HG03066 (cell line): ENCODE data around the gene CTIF.

Experiments
- ATAC-seq: cut with Tn5 transposase; IDR thresholded peaks from one replicate; pipeline ENCODE4 v1.9.1; 2021; ENCODE audit warnings: low read depth; ENCODE audit not compliant: unreplicated experiment

Gene CTIF

GRCh38 chr18:48720655-48721025 is 181.8 kb downstream of the CTIF start:
- ATAC-seq: no peak

DNA sequence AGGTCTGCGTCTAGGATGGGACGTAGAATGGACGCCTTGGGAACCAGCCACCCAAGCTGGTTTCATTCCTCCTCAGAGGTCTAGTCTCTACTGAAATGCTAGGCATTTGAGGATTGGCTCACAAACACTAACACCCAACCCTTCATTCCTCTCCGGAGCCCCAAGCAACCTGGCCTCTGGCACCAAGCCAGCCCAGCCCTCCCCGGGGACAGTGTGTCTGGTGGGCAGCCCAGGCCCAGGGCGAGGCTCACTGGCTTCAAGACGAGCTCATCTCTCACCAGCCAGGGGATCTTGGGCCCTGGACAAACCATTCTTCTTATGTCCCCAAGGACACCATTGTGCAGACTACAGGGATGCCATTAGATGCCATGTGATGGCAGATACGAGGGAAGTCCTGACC is 182.5 kb downstream of the CTIF start:
- ATAC-seq: no peak

DNA sequence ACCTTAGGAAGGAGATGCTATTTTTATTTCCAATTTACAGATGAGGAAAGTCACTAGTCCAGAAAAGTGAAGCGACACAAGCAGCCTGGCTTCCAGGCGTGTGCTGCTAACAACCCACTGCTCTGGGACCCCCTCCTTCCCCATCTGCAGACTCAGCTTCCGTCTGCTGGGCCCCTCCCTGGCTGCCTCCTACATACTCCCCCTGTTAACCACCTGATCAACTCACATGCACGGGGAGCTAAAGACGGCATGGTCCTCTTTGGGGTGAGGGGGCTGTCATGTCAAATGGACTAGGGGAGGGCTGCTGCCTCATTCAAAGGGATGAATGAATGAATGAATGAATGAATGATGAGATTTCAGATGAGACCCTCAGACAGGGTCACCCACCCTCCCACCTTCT is 184.2 kb downstream of the CTIF start:
- no peak for ATAC-seq

GRCh38 chr18:48723837-48724236 is 185.0 kb downstream of the CTIF start:
- no peak for ATAC-seq

GRCh38 chr18:48724442-48724841 is 185.6 kb downstream of the CTIF start:
- ATAC-seq: no peak

GRCh38 chr18:48724939-48725338 is 186.1 kb downstream of the CTIF start:
- no peak for ATAC-seq

DNA sequence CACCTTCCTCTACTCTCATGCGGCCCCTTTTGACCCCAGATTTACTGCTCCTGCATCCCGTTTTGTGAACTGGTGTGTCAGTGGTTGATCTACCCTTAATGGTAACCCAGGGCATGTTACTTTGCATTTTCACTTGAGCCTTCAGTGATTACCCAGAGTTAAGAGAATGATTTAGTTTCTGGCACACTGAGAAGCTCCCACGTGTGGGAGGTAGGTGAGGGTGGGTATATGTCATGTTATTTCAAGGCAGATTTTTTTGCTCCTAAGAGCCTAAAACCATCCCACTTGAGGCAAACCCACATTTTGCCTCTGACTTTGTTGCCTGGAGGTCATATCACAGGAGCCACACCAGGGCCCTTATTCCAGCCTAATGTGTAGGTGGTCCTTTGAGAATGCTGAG is 186.7 kb downstream of the CTIF start:
- ATAC-seq: no peak

DNA sequence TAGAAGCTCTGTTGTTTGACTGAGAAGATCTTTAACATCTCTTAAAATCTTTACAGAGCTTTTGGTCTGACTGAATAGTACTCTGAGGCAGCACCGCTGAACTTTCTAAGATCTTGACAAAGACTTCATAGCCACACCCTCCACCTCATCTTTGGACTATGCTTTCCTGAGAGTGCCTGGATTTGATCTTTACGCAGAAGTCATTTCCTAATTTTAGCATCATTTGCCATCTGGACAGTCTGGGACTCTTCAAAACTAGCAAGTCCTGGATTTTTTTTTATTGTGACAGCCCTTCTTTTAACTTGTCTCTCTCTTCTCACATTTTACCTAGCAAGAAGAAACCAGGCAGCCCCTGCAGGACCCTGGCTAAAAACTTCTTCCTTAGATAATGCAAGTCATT is 188.8 kb downstream of the CTIF start:
- no peak for ATAC-seq

- no peak for ATAC-seq
These were observed 189.5 kb downstream of the CTIF start for GRCh38 chr18:48728204-48728833.

DNA sequence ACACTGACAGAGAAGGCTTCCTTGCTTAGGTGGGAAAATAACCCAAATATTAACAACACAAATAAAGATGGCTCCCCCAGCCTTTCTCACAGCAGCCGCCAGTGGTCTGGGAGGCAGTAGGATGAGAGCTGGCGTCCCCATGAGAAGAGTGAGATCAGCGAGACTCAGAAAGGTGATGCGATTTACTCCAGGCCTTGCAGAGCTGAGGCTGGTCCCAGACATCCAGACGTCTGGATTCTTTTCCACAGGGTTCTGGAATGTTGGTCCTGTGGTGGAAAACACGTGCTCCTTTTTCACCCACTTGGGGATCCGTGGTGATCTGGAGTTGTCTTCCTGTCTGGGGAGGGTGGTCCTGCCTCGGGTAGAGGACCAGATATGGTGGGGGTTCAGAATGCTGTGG is 190.6 kb downstream of the CTIF start:
- no peak for ATAC-seq

DNA sequence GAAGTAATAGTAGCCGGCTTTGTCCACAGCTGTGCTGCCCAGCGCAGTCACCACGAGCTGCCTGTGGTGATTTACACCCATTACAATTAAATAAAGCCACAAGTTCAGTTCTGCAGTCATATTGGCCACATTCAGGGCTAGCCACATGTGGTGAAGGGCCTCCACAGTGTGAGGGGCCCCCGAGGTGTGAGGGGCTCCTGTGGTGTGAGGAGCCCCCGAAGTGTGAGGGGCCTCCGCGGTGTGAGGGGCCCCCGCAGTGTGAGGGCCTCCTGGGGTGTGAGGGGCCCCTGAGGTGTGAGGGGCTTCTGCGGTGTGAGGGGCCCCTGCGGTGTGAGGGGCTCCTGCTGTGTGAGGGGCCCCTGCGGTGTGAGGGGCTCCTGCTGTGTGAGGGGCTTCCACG is 191.2 kb downstream of the CTIF start:
- ATAC-seq: no peak

GRCh38 chr18:48732767-48733424 is 194.1 kb downstream of the CTIF start:
- ATAC-seq: no peak

DNA sequence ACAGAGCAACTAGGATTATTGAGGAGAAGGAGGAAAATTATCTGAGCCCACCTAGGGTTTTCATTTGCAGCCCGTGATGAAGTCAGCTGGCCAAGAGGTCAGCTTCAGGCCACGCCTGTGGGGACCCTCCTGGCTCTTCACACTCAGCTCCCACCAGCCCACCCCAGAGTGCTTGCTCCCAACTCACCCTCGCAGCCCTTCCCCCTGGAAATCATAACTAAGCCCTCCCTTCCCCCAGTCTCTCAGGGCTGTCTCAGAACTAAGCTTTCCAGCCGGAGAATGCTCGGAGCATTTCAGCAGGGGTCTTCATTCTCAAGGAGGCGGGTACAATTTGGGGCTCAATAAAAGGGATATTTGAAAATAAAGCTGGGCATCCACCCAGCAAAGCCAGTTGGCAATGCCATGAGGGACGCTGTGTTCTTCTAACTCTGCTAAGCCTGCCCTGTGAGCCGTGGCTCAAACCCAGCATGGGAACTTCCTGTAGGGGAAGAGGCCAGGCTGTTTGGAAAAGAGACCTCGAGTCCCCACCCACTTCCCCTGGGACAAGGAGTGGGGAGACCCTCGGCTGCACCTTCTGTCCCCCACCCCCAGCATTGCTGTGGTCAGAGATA is 194.9 kb downstream of the CTIF start:
- ATAC-seq: no peak

GRCh38 chr18:48734460-48734859 is 195.6 kb downstream of the CTIF start:
- ATAC-seq: no peak

GRCh38 chr18:48735080-48735676 is 196.3 kb downstream of the CTIF start:
- no peak for ATAC-seq

DNA sequence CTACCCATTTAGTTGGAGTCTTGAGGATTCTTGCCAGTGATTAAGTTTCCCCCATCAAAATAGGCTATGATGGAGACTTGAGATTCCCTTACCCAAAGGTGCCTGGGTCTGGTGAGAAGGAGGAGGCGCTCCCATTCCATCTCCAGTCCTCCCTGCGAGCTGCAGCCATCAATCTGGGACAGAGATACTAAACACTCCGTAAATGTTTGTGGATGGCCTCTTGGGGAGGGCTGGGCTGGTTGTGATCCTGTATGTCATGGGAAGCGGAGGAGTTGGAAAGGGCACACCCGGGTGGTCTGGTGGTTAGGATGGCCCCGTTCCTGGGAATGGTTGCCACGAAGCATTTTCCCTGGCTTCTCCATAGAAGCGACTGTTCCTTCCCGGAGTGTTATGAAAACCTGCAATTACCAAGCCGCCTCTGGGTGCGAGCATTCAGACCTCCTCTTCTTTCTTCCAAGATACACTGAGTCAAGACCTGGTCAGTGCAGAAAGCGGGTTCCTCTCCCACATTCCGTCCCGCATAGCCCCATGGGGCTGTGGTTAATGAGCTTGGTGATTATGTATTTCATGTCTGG is 196.9 kb downstream of the CTIF start:
- ATAC-seq: no peak

- ATAC-seq: no peak
These were observed 197.8 kb downstream of the CTIF start for GRCh38 chr18:48736321-48737260.

GRCh38 chr18:48739266-48740067 is 200.6 kb downstream of the CTIF start:
- no peak for ATAC-seq

- no peak for ATAC-seq
These were observed 201.2 kb downstream of the CTIF start for GRCh38 chr18:48740068-48740440.
